Fibroblast of lung (primary cell): ENCODE data around the gene CHEK2. TPM values are rescaled to one million over a fixed set of nuclear protein-coding genes. Genes with fewer than 3 reads are reported as not detected.

Experiments
- DNase-seq, 2 donors: peaks; one replicate each; pipeline versions ENCODE4 v3.0.0 to v3.0.0-alpha.2; 2010; ENCODE audit warnings: low read depth in 2 of 2
- H2AFZ ChIP-seq: 2 replicates; pipeline ENCODE4 v1.5.1; 2012; ENCODE audit warnings: low read length, control low read depth, inconsistent platforms
- H3K27ac ChIP-seq: 2 replicates; pipeline ENCODE4 v1.5.1; 2011; ENCODE audit warnings: low read length, control low read depth; ENCODE audit not compliant: insufficient read depth
- H3K27me3 ChIP-seq: 2 replicates; pipeline ENCODE4 v1.5.1; 2011; ENCODE audit warnings: mild to moderate bottlenecking, low read length; ENCODE audit not compliant: control insufficient read depth, insufficient read depth
- H3K36me3 ChIP-seq: 2 replicates; pipeline ENCODE4 v1.5.1; 2011; ENCODE audit warnings: low read length; ENCODE audit not compliant: control insufficient read depth, insufficient read depth
- H3K4me1 ChIP-seq: 2 replicates; pipeline ENCODE4 v1.5.1; 2011; ENCODE audit warnings: low read length; ENCODE audit not compliant: control insufficient read depth, insufficient read depth; ENCODE audit errors: extremely low read depth
- H3K4me2 ChIP-seq: 2 replicates; pipeline ENCODE4 v1.5.1; 2011; ENCODE audit warnings: low read length, control low read depth; ENCODE audit not compliant: insufficient read depth; ENCODE audit errors: extremely low read depth
- H3K4me3 ChIP-seq, 4 experiments: fragments of 200-600 bp in 1 of 4; sonication (generic) in 1 of 4; replicated peaks in 1 of 4; 2 replicates each; pipeline ENCODE4 v1.5.1; 2011 to 2016; ENCODE audit warnings: low read length in 4 of 4, low read depth in 3 of 4, mild to moderate bottlenecking in 3 of 4, control low read depth in 2 of 4, inconsistent platforms in 1 of 4, mixed read lengths in 1 of 4; ENCODE audit not compliant: insufficient read depth in 1 of 4; ENCODE audit errors: control extremely low read depth in 1 of 4
- H3K79me2 ChIP-seq: 2 replicates; pipeline ENCODE4 v1.5.1; 2012; ENCODE audit warnings: mild to moderate bottlenecking, low read length, inconsistent platforms; ENCODE audit not compliant: control insufficient read depth, insufficient read depth
- H3K9ac ChIP-seq: 2 replicates; pipeline ENCODE4 v1.5.1; 2011; ENCODE audit warnings: mild to moderate bottlenecking, low read length, control low read depth; ENCODE audit not compliant: insufficient read depth
- H3K9me3 ChIP-seq: 2 replicates; pipeline ENCODE4 v1.5.1; 2012; ENCODE audit warnings: low read depth, low read length; ENCODE audit not compliant: control insufficient read depth, insufficient read depth
- H4K20me1 ChIP-seq: 2 replicates; pipeline ENCODE4 v1.5.1; 2011; ENCODE audit warnings: low read length; ENCODE audit not compliant: control insufficient read depth, insufficient read depth; ENCODE audit errors: extremely low read depth
- CTCF ChIP-seq, 2 donors: IDR thresholded peaks in 1 of 2; conservative IDR thresholded peaks in 1 of 2; 1 replicate in 1 of 2; 2 replicates in 1 of 2; pipeline ENCODE4 v1.5.1; 2011 to 2012; ENCODE audit warnings: low read length in 2 of 2, control low read depth in 1 of 2, inconsistent platforms in 1 of 2, low read depth in 1 of 2, mild to moderate bottlenecking in 1 of 2
- EZH2 ChIP-seq: IDR thresholded peaks from 2 replicates; pipeline ENCODE4 v1.5.1; 2012; ENCODE audit warnings: low read length, control low read depth, mild to moderate bottlenecking; ENCODE audit errors: missing control alignments
- polyA plus RNA-seq, 2 donors: library from polyadenylated mRNA; depleted of rRNA in 1 of 2; stranded (reverse) in 1 of 2; unstranded in 1 of 2; fragments of >200 nt; gene quantifications; 2 replicates each; pipeline ENCODE4 v1.2.1, GENCODE V29; 2011 to 2012; ENCODE audit warnings: missing spikeins in 1 of 2
- total RNA-seq: library from RNA; depleted of rRNA; stranded (reverse); fragments of >200 nt; gene quantifications from 2 replicates; pipeline ENCODE4 v1.2.1, GENCODE V29; 2014

Gene CHEK2
- total and polyA plus RNA-seq, 2 donors (not counting 1 experiment from before 2014, with no cell fraction given): 14.5 to 17.4 TPM

GRCh38 chr22:28674121-28674563 lies 67.5 kb downstream of the CHEK2 start:
- H2AFZ ChIP-seq: no peak overlapping the region
- DNase-seq: peak; percentile 61 to 72
- no peak overlapping the region for H3K4me3 ChIP-seq
- no peak overlapping the region for H3K9ac ChIP-seq
- TF ChIP-seq EZH2 (no peak), CTCF (conservative IDR thresholded peaks at IDR 0.05 in 1 of 2, IDR thresholded peaks at IDR 0.05 in 1 of 2; ENCODE audit: low read depth in 1 of 2, low read length in 2 of 2) (no peak)
- no peaks in the 10 kb centered on the region for H3K36me3 ChIP-seq
- H3K4me1 ChIP-seq: peaks cover 2% of the 10 kb centered on the region
- no peaks in the 10 kb centered on the region for H3K79me2 ChIP-seq
- H4K20me1 ChIP-seq: no peaks in the 10 kb centered on the region
- no peaks in the 10 kb centered on the region for H3K27me3 ChIP-seq
- H3K4me2 ChIP-seq: no peak overlapping the region
- no peak overlapping the region for H3K27ac ChIP-seq
- no peaks in the 10 kb centered on the region for H3K9me3 ChIP-seq

- H3K4me2 ChIP-seq: no peak overlapping the region
- no peaks in the 10 kb centered on the region for H3K4me1 ChIP-seq
- no peak overlapping the region for H3K27ac ChIP-seq
- H4K20me1 ChIP-seq: no peaks in the 10 kb centered on the region
- no peak overlapping the region for H3K9ac ChIP-seq
- no peak overlapping the region for H3K4me3 ChIP-seq
- no peaks in the 10 kb centered on the region for H3K27me3 ChIP-seq
- no peak for TF ChIP-seq CTCF (conservative IDR thresholded peaks at IDR 0.05 in 1 of 2, IDR thresholded peaks at IDR 0.05 in 1 of 2; ENCODE audit: low read depth in 1 of 2, low read length in 2 of 2)
- no peak for TF ChIP-seq EZH2
- no peaks in the 10 kb centered on the region for H3K36me3 ChIP-seq
- no peaks in the 10 kb centered on the region for H3K79me2 ChIP-seq
- no peak overlapping the region for H2AFZ ChIP-seq
- peak in 1 of 2 donors; percentile 24 for DNase-seq
- no peaks in the 10 kb centered on the region for H3K9me3 ChIP-seq
Measured at GRCh38 chr22:28670756-28671155, 70.9 kb downstream of the CHEK2 start.

GRCh38 chr22:28670161-28670560 lies 71.5 kb downstream of the CHEK2 start:
- no peak overlapping the region for H3K4me2 ChIP-seq
- no peaks in the 10 kb centered on the region for H3K4me1 ChIP-seq
- no peak for DNase-seq
- H3K4me3 ChIP-seq: no peak overlapping the region
- H4K20me1 ChIP-seq: no peaks in the 10 kb centered on the region
- no peak overlapping the region for H3K27ac ChIP-seq
- H3K9me3 ChIP-seq: no peaks in the 10 kb centered on the region
- no peaks in the 10 kb centered on the region for H3K27me3 ChIP-seq
- no peak overlapping the region for H3K9ac ChIP-seq
- TF ChIP-seq CTCF (conservative IDR thresholded peaks at IDR 0.05 in 1 of 2, IDR thresholded peaks at IDR 0.05 in 1 of 2; ENCODE audit: low read depth in 1 of 2, low read length in 2 of 2) (no peak), EZH2 (no peak)
- no peak overlapping the region for H2AFZ ChIP-seq
- no peaks in the 10 kb centered on the region for H3K36me3 ChIP-seq
- H3K79me2 ChIP-seq: no peaks in the 10 kb centered on the region
